Pancreas (tissue), 10 donors: Measurements from ENCODE around the gene PHLDA3. TPM values are rescaled to one million over a fixed set of nuclear protein-coding genes. Genes with fewer than 3 reads are reported as not detected.

Source experiments
- ATAC-seq, 4 donors: fragments of 200-7000 bp; cut with Tn5 transposase; one replicate each; pipeline versions ENCODE4 v1.8.0 to v1.9.1; 2020; ENCODE audit warnings: mild to moderate bottlenecking in 4 of 4, moderate library complexity in 4 of 4
- DNase-seq, 6 donors: peaks; one replicate each; pipeline ENCODE4 v3.0.0-alpha.2; 2020
- FAIRE-seq: peaks from 2 replicates; lab custom pipeline; 2012; peaks lifted over from hg19 to GRCh38; lab: Jason Lieb, UNC
- H3K27ac ChIP-seq, 4 donors: fragments of 200-600 bp; sonication (generic); 1 replicate in 3 of 4; 2 replicates in 1 of 4; pipeline versions ENCODE4 v1.5.0 to v1.8.0; 2020
- H3K27me3 ChIP-seq, 4 donors: fragments of 200-600 bp; one replicate each; pipeline ENCODE4 v1.8.0; 2021
- H3K36me3 ChIP-seq, 3 donors: fragments of 200-600 bp; sonication (generic) in 1 of 3; one replicate each; pipeline versions ENCODE4 v1.5.0 to v1.8.0; 2020 to 2021
- H3K4me1 ChIP-seq, 3 donors: fragments of 200-600 bp; one replicate each; pipeline ENCODE4 v1.8.0; 2021
- H3K4me3 ChIP-seq, 4 donors: fragments of 200-600 bp; sonication (generic) in 2 of 4; one replicate each; pipeline versions ENCODE4 v1.5.0 to v1.8.0; 2020 to 2021
- H3K9me3 ChIP-seq, 4 donors: fragments of 200-600 bp; one replicate each; pipeline ENCODE4 v1.8.0; 2021
- WGBS, 2 donors: extraction: QIAGEN DNeasy Blood & Tissue Kit; methylation state at CpG; one replicate each; pipeline ENCODE4 v1.1.7; 2013; 5-methylcytosine and 5-hydroxymethylcytosine counted together
- intact Hi-C, 3 donors: fragments of 100-400 bp; cut with DNase I; formaldehyde crosslinking; loops; one replicate each; pipeline versions ENCODE4 v1.11.1 to v1.14.2; 2022
- polyA plus RNA-seq, 2 donors: library from polyadenylated mRNA; stranded (reverse); fragments of 200-250 nt; gene quantifications; one replicate each; pipeline ENCODE4 v1.2.3, GENCODE V29; 2013
- total RNA-seq, 6 donors: library from RNA; stranded (reverse); fragmentation: NEBNext Ultra II Directional in 4 of 6; extraction: Animal tissue kit (Norgen Biotek cat#: 25700) in 4 of 6; gene quantifications; one replicate each; pipeline versions ENCODE4 v1.2.1 to v1.2.4, GENCODE V29; 2021 to 2023
- TF ChIP-seq, protein P1 (sequence below), 4 donors: fragments of 200-600 bp; sonication (generic) in 3 of 4; IDR thresholded peaks; one replicate each; pipeline versions ENCODE4 v1.5.0 to v1.8.0; 2021; ENCODE audit warnings: antibody characterized with exemption in 4 of 4
- donor health status: healthy with polysubstance abuse.
- donor health status: DM: no; HTN: no; CAD: no; lungs with moderate emphysema.
- donor health status: DM: no; HTN: no; CAD: no.
- donor health status: control.
- donor health status: control.
- donor health status: Bipolar disorder and iron deficiency.
- donor health status: DM: yes; HTN: yes; CAD: no.
- donor health status: DM: no; HTN: no; CAD: no.
- donor health status: DM: no; HTN: no; CAD: no.
- donor health status: DM: yes; HTN: yes; CAD: no.

The PHLDA3 gene
- total and polyA plus RNA-seq, 8 donors = 8.6 to 24.4 (median 12.8) TPM

DNA sequence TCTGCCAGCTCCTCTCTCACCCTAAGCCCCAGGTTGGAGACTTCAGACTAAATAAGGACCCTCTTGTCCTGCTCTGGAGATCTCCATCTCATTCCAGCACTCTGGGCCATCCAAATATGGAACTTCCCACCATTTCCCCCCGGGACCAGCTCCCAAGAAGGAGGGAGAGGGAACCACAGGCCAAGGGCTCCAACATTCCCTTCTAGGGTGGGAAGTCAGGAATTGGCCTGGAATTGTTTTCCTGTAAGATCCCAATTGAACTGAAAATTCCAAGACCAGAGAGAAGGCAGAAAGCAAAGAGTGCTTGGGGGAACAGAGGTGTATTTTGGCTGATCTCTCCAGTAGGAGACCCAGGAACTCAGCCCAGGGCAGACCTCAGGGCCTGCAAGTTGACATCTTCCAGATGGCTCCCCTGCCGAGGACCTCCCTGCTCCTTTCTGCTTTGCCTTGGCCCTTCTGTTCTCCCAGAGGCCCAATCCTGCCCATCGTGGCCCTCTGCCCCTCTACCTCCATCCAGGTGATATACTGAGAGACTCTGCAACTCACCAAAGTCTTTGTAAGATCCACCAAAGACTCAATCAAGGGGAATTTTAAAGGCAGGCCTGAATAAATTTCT lies 23.0 kb upstream of the PHLDA3 start:
- WGBS, 2 donors = 80 to 81% methylated on average over 3 of the region's 3 CpGs
- no peaks in the 10 kb centered on the region for H3K9me3 ChIP-seq
- H3K27me3 ChIP-seq = no peaks in the 10 kb centered on the region
- intact Hi-C loops = no loop called here
- TF ChIP-seq, protein P1, sequence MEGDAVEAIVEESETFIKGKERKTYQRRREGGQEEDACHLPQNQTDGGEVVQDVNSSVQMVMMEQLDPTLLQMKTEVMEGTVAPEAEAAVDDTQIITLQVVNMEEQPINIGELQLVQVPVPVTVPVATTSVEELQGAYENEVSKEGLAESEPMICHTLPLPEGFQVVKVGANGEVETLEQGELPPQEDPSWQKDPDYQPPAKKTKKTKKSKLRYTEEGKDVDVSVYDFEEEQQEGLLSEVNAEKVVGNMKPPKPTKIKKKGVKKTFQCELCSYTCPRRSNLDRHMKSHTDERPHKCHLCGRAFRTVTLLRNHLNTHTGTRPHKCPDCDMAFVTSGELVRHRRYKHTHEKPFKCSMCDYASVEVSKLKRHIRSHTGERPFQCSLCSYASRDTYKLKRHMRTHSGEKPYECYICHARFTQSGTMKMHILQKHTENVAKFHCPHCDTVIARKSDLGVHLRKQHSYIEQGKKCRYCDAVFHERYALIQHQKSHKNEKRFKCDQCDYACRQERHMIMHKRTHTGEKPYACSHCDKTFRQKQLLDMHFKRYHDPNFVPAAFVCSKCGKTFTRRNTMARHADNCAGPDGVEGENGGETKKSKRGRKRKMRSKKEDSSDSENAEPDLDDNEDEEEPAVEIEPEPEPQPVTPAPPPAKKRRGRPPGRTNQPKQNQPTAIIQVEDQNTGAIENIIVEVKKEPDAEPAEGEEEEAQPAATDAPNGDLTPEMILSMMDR (IDR thresholded peaks at IDR 0.05) = no peak
- no peak for ATAC-seq
- no peak overlapping the region for H3K4me3 ChIP-seq
- no peak for DNase-seq
- FAIRE-seq = no peak
- no peak overlapping the region for H3K27ac ChIP-seq
- peaks cover 0 to 26% (median 6%) of the 10 kb centered on the region in 3 donors for H3K36me3 ChIP-seq
- H3K4me1 ChIP-seq = peaks cover 0 to 22% (median 22%) of the 10 kb centered on the region in 3 donors

DNA sequence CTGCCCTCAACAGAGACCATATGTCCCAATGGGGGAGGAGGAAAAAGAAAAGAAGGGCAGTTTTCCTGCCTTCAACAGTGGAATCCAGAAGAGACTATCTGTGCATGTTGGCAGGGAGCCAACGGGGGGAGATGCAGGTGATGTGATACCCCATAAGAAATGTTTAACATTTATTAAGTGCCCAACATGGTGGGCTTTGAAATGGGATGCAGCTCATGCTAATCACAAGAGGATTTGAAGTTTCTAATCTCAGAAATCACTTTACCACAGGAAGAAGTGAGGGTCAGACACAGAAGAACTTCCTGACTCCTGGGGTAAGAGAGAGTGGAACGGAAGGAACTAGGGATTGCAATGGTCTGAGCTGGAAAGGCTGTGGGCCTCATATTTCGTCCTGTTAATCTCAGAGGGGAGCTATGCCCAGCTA lies 21.7 kb upstream of the PHLDA3 start:
- TF ChIP-seq, protein P1 (IDR thresholded peaks at IDR 0.05) = no peak
- Histone ChIP-seq H3K36me3 (peaks cover 0 to 33% (median 6%) of the 10 kb centered on the region in 3 donors), H3K9me3 (no peaks in the 10 kb centered on the region), H3K27me3 (no peaks in the 10 kb centered on the region), H3K4me3 (no peak overlapping the region), H3K27ac (no peak overlapping the region), H3K4me1 (peaks cover 0 to 22% (median 22%) of the 10 kb centered on the region in 3 donors)
- no peak for DNase-seq
- WGBS, 2 donors = 53 to 56% methylated on average over 3 of the region's 3 CpGs
- intact Hi-C loops = no loop called here
- ATAC-seq = no peak
- no peak for FAIRE-seq

DNA sequence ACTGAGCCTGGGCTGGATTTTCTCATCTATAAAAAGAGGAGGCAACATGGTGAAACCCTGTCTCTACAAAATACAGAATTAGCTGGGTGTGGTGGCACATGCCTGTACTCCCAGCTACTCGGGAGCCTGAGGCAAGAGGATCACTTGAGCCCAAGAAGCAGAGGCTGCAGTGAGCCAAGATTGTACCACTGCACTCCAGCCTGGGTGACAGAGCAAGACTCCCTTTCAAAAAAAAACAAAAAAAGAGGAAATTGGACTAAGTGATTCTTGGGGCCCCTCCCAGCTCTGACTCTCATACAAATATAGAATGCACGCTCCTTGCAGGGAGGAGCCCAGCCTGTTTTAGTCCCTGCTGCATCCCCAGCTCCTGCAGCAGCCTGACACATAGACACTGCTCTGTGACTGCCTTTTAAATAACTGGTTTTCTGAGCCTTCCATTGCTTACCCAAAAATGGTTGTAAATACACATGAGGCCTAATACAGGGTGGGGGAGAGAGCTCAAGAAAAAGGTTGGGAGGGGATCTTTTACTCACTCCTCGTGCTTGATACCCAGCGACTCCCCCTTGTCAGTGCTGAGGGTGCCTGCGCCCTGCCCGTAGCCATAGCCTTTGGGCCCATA lies 20.8 kb upstream of the PHLDA3 start:
- intact Hi-C loops = no loop called here
- no peaks in the 10 kb centered on the region for H3K9me3 ChIP-seq
- no peak overlapping the region for H3K4me3 ChIP-seq
- TF ChIP-seq, protein P1 (IDR thresholded peaks at IDR 0.05) = no peak
- peaks cover 0 to 28% (median 7%) of the 10 kb centered on the region in 3 donors for H3K36me3 ChIP-seq
- peaks cover 0 to 22% (median 19%) of the 10 kb centered on the region in 3 donors for H3K4me1 ChIP-seq
- no peak for DNase-seq
- WGBS, 2 donors = 92% methylated on average over 6 of the region's 6 CpGs
- peak overlapping the region in 3 of 4 donors; percentile 18 to 38 (median 33) for H3K27ac ChIP-seq
- ATAC-seq = peak in 1 of 4 donors; percentile 10
- no peaks in the 10 kb centered on the region for H3K27me3 ChIP-seq
- FAIRE-seq = no peak

DNA sequence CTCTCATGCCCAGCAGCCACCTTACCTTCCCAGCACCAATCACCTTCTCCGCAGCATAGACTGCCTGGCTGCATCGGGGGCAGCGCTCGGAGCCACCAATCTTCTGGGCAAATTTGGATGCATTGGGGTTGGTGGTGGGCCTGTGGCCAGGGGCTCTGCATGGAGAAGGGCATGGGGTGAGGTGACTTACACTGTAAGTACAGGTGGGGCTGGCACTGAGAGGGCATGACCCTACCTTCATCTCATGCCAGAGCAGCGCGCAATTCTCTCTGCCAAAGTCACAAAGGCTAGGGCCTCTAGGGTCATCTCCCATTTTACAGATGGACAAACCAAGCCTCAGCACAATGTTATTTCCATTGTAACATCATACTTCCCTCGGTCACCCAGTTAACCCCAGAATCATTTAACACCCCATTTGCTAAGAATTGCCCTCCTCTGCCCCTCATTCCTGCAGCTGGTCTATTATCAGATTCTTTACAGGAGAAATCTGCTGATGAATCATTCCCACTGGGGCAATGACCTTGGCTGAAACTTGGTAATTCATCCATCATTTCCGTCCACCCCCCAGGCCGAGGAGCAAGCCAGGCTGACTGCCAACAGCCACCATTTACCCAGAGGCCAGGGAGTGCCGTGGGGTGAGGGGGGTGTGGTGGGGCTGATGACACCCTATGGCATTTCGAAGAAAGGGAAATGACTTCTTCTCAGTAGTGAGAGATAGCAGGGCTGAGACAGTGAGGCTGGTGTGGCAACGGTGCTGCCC lies 20.0 kb upstream of the PHLDA3 start:
- H3K36me3 ChIP-seq = peaks cover 0 to 34% (median 7%) of the 10 kb centered on the region in 3 donors
- H3K4me3 ChIP-seq = no peak overlapping the region
- intact Hi-C loops = no loop called here
- ATAC-seq (peak; percentile 44 to 84 (median 76)), FAIRE-seq (no peak), DNase-seq (peak in 3 of 6 donors; percentile 58 to 73 (median 70))
- H3K4me1 ChIP-seq = peaks cover 0 to 16% (median 11%) of the 10 kb centered on the region in 3 donors
- no peaks in the 10 kb centered on the region for H3K27me3 ChIP-seq
- TF ChIP-seq, protein P1 (IDR thresholded peaks at IDR 0.05) = no peak
- H3K9me3 ChIP-seq = no peaks in the 10 kb centered on the region
- WGBS, 2 donors = 66 to 71% methylated on average over 12 of the region's 12 CpGs
- peak overlapping the region in 3 of 4 donors; percentile 18 to 38 (median 33) for H3K27ac ChIP-seq
